ENCODE results near the gene ZDHHC19. TPM values are rescaled to one million over a fixed set of nuclear protein-coding genes. Genes with fewer than 3 reads are reported as not detected.

Gene ZDHHC19
- total and polyA plus RNA-seq, 2 experiments from 2014 or later = 1.3 to 15.7 TPM

DNA sequence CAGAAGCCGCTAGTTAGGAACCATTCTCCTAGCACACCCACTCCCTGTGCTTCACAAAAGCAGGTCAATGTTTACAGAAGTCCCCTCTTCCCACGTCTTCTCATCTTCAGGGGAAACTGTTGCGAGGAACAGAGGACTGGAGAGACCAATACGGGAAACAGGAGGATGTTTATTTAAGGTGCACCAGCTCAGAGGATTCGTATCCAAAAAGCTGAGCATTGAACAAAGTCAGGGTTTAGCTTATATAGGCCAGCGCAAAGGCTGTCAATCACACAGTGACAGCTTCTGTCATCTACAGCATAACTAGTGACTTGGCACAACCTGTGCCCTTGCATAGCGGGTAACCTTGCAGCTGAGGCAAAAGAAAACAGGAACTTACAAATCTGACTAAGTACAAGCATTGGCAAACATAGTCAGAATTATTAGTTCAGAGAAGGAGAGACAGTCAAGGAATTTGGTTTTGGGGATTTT, 61.3 kb downstream of the ZDHHC19 start:
- H3K4me3 Mint-ChIP-seq = no peak overlapping the region
- ATAC-seq = no peak

More for the DNA sequence above, 61.3 kb downstream of the ZDHHC19 start:
- Histone ChIP-seq H3K27ac (ENCODE audit: low read depth) (no peak overlapping the region), H3K9me2 (ENCODE audit: insufficient read depth) (no peaks in the 10 kb centered on the region), H3K27me3 (ENCODE audit: insufficient read depth) (no peaks in the 10 kb centered on the region), H3K36me3 (ENCODE audit: insufficient read depth) (no peaks in the 10 kb centered on the region), H3K4me3 (no peak overlapping the region), H3F3A (replicated peaks; ENCODE audit: low read depth) (no peaks in the 10 kb centered on the region), H4K20me1 (replicated peaks; ENCODE audit: insufficient read depth) (no peaks in the 10 kb centered on the region), H3K79me2 (replicated peaks; ENCODE audit: insufficient read depth) (no peaks in the 10 kb centered on the region), H2AFZ (no peak overlapping the region), H3K4me2 (no peak overlapping the region), H3K4me1 (ENCODE audit: insufficient read depth) (peaks cover 16% of the 10 kb centered on the region)
- peaks cover 13% of the 10 kb centered on the region for H3K4me1 Mint-ChIP-seq
- TF ChIP-seq CREB1 (CRISPR knock-in tag; IDR thresholded peaks at IDR 0.05; ENCODE audit: low read depth) (no peak), POLR2AphosphoS5 (IDR thresholded peaks at IDR 0.05; ENCODE audit: low read depth) (no peak), JUNB (IDR thresholded peaks at IDR 0.05; ENCODE audit: unreplicated experiment) (no peak), ZNF331 (CRISPR knock-in tag; IDR thresholded peaks at IDR 0.05; ENCODE audit: low read depth) (no peak), EZH2 (IDR thresholded peaks at IDR 0.05; ENCODE audit: low read depth, unreplicated experiment) (no peak), ZNF114 (CRISPR knock-in tag; IDR thresholded peaks at IDR 0.05) (no peak)
- TF ChIP-seq, protein P1, sequence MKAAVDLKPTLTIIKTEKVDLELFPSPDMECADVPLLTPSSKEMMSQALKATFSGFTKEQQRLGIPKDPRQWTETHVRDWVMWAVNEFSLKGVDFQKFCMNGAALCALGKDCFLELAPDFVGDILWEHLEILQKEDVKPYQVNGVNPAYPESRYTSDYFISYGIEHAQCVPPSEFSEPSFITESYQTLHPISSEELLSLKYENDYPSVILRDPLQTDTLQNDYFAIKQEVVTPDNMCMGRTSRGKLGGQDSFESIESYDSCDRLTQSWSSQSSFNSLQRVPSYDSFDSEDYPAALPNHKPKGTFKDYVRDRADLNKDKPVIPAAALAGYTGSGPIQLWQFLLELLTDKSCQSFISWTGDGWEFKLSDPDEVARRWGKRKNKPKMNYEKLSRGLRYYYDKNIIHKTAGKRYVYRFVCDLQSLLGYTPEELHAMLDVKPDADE (IDR thresholded peaks at IDR 0.05) = no peak
- TF ChIP-seq, protein P2, sequence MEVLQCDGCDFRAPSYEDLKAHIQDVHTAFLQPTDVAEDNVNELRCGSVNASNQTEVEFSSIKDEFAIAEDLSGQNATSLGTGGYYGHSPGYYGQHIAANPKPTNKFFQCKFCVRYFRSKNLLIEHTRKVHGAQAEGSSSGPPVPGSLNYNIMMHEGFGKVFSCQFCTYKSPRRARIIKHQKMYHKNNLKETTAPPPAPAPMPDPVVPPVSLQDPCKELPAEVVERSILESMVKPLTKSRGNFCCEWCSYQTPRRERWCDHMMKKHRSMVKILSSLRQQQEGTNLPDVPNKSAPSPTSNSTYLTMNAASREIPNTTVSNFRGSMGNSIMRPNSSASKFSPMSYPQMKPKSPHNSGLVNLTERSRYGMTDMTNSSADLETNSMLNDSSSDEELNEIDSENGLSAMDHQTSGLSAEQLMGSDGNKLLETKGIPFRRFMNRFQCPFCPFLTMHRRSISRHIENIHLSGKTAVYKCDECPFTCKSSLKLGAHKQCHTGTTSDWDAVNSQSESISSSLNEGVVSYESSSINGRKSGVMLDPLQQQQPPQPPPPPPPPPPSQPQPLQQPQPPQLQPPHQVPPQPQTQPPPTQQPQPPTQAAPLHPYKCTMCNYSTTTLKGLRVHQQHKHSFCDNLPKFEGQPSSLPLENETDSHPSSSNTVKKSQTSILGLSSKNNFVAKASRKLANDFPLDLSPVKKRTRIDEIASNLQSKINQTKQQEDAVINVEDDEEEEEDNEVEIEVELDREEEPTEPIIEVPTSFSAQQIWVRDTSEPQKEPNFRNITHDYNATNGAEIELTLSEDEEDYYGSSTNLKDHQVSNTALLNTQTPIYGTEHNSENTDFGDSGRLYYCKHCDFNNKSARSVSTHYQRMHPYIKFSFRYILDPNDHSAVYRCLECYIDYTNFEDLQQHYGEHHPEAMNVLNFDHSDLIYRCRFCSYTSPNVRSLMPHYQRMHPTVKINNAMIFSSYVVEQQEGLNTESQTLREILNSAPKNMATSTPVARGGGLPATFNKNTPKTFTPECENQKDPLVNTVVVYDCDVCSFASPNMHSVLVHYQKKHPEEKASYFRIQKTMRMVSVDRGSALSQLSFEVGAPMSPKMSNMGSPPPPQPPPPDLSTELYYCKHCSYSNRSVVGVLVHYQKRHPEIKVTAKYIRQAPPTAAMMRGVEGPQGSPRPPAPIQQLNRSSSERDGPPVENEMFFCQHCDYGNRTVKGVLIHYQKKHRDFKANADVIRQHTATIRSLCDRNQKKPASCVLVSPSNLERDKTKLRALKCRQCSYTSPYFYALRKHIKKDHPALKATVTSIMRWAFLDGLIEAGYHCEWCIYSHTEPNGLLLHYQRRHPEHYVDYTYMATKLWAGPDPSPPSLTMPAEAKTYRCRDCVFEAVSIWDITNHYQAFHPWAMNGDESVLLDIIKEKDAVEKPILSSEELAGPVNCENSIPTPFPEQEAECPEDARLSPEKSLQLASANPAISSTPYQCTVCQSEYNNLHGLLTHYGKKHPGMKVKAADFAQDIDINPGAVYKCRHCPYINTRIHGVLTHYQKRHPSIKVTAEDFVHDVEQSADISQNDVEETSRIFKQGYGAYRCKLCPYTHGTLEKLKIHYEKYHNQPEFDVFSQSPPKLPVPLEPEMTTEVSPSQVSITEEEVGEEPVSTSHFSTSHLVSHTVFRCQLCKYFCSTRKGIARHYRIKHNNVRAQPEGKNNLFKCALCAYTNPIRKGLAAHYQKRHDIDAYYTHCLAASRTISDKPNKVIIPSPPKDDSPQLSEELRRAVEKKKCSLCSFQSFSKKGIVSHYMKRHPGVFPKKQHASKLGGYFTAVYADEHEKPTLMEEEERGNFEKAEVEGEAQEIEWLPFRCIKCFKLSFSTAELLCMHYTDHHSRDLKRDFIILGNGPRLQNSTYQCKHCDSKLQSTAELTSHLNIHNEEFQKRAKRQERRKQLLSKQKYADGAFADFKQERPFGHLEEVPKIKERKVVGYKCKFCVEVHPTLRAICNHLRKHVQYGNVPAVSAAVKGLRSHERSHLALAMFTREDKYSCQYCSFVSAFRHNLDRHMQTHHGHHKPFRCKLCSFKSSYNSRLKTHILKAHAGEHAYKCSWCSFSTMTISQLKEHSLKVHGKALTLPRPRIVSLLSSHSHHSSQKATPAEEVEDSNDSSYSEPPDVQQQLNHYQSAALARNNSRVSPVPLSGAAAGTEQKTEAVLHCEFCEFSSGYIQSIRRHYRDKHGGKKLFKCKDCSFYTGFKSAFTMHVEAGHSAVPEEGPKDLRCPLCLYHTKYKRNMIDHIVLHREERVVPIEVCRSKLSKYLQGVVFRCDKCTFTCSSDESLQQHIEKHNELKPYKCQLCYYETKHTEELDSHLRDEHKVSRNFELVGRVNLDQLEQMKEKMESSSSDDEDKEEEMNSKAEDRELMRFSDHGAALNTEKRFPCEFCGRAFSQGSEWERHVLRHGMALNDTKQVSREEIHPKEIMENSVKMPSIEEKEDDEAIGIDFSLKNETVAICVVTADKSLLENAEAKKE (CRISPR knock-in tag; IDR thresholded peaks at IDR 0.05) = no peak
- TF ChIP-seq, protein P3, sequence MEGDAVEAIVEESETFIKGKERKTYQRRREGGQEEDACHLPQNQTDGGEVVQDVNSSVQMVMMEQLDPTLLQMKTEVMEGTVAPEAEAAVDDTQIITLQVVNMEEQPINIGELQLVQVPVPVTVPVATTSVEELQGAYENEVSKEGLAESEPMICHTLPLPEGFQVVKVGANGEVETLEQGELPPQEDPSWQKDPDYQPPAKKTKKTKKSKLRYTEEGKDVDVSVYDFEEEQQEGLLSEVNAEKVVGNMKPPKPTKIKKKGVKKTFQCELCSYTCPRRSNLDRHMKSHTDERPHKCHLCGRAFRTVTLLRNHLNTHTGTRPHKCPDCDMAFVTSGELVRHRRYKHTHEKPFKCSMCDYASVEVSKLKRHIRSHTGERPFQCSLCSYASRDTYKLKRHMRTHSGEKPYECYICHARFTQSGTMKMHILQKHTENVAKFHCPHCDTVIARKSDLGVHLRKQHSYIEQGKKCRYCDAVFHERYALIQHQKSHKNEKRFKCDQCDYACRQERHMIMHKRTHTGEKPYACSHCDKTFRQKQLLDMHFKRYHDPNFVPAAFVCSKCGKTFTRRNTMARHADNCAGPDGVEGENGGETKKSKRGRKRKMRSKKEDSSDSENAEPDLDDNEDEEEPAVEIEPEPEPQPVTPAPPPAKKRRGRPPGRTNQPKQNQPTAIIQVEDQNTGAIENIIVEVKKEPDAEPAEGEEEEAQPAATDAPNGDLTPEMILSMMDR (conservative IDR thresholded peaks at IDR 0.05; ENCODE audit: low read depth in 2 of 2) = no peak
- DNase-seq (ENCODE audit: low spot score) = no peak
- H3K36me3 Mint-ChIP-seq (ENCODE audit: low read depth) = peaks cover 3% of the 10 kb centered on the region; the same call in 2 of the 3 replicates
- no peak overlapping the region for H3K27ac Mint-ChIP-seq
- peaks cover 37% of the 10 kb centered on the region for H3K9me3 Mint-ChIP-seq
- H3K27me3 Mint-ChIP-seq (ENCODE audit: insufficient read depth, low read depth, poor library complexity) = peaks cover 3% of the 10 kb centered on the region
